ENCODE results near the gene ITIH2.
"Not testable (repeated sequence)": the region's sequence is repeated elsewhere in the genome, so short reads cannot be mapped to it uniquely, and the experiment has no call there.

ITIH2 gene

DNA sequence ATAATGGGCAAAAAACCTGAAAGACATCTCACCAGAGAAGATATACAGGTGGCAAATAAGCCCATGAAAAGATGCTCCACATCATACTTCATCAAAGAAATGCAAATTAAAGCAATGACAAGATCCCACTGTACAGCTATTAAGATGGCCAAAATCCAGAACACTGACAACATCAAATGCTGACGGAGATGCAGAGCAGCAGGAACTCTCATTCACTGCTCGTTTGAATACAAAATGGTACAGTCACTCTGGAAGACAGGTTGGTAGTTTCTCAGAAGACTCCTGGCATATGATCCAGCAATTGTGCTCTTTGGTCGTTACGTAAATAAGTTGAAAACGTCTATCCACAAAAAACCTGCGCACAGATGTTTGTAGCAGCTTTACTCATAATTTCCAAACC, 49.1 kb downstream of the ITIH2 start:
- DNase-seq, result no peak

DNA sequence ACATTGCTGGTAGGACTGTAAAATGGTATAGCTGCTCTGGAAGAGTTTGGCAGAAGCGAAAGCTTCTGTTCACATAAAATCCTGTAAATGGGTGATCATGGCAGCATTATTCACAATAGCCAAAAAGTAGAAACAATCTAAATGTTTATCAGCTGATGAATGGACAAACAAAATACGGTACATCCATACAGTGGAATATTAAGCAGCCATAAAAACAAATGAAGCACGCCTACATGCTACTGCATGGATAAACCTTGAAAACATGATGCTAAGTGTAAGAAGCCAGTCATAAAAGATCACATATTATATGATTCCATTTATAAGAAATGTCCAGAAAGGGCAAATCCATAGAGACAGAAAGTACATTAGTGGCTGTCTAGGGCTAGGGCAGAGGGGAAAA, 52.0 kb downstream of the ITIH2 start:
- DNase-seq, result no peak

GRCh38 chr10:7756360-7756992, 53.4 kb downstream of the ITIH2 start:
- DNase-seq, result peak; percentile 17

DNA sequence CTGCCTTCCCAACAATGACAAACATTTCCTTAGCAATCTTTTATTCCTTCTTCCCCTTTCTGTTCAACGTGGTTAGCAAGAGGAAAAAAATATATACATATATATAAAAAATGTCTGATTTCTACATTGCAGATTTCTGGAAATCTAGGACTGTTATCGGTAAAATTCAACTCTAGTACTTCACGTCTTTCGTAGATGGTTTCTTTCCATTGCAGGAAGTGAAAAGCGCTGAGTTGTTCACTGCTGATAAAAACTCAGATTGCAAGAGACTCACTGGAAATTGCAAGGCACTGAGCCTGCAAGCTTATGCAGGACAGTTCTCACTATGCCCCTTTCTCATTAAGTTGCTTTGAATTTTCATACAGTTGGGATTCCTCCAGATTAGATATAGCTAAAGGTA, 60.8 kb downstream of the ITIH2 start:
- no peak for DNase-seq

DNA sequence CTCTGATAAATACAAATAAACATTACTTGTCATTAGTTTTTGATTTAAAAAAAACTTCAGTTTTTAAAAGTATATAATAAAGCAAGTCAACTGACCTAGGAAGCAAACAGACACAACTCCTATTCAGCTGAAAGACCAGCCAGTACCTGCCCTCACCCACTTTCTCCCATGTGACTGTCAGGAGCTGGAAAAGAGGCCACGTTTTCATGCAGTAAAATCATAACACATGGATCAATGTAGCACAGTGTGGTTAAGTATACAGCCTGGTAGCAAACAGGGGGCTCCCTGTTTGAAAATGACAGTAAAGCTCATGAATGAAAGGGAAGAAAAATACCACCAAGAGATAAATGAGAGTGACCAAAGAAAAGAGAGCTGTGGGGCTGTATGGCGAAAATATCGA, 63.1 kb downstream of the ITIH2 start:
- DNase-seq, result no peak

GRCh38 chr10:7767209-7767608, 64.1 kb downstream of the ITIH2 start:
- no peak for DNase-seq

GRCh38 chr10:7768417-7768816, 65.3 kb downstream of the ITIH2 start:
- DNase-seq, result no peak

DNA sequence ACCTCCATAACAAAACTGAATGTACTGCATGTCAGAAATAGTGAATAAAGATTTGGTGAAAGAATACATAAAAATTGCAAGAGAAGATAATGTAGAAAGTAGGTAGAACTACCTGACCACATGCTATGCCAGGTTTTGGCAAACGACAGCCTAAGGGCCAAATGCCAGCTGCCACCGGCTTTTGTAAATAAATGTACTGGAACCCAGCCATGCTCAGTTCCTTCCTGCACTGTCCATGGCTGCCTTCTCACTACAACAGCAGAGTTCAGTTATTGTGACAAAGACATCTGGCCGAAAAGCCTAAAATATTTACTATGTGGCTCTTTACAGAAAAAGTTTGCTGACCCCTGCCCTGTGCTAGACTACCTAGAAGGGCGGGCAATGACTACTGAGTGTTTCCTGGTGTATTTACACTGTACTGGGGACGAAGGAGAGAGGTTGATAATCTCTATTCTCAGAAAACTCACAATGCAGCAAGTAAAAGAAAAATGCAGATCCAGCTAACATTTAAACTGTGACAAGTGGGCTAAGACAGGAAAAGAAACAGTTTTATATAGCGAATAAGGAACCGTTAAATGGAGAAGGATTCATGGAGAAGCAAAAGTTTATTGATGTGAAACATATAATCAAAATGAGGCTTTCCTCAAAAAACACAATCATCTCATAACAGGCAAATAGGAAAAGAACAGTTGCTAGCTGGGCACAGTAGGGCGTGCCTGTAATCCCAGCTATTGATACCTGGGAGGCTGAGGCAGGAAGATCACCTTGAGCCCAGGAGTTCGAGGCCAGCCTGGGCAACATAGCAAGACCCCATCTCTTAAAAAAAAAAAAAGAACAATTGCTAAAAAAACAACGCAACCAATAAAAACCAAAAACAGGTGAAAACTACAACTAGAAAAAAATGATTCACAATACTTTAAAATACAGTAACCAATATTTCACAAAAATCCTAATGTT, 71.0 kb downstream of the ITIH2 start:
- no peak for DNase-seq

DNA sequence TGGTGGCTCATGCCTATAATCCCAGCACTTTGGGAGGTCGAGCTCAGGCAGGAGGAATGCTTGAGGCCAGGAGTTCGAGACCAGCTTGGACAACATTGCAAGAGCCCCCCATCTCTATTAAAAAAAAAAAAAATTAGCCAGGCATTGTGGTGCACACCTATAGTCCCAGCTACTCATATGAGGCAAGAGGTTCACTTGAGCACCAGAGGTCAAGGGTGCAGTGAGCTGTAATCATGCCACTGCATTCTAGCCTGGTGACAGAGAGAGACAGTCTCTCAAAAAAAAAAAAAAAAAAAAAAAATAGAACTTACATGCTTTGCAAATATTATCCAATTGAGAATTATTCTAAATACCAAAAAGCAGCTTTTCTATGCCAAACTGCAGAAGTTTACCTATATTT, 73.7 kb downstream of the ITIH2 start:
- no peak for DNase-seq

DNA sequence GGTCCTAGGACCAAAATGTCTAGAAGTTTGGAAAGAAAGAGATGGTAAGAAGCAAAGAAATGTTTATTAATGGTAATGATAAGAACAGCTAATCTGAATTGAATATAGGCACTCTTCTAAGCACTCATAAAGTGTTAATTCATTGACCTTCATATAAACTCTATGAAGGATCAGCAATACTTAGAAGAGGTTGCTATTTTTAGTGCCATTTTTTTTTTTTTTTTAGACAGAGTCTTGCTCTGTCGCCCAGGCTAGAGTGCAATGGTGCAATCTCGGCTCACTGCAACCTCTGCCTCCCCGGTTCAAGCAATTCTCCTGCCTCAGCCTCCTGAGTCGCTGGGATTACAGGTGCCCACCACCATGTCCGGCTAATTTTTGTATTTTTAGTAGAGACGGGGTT, 79.1 kb downstream of the ITIH2 start:
- DNase-seq, result not testable (repeated sequence)

DNA sequence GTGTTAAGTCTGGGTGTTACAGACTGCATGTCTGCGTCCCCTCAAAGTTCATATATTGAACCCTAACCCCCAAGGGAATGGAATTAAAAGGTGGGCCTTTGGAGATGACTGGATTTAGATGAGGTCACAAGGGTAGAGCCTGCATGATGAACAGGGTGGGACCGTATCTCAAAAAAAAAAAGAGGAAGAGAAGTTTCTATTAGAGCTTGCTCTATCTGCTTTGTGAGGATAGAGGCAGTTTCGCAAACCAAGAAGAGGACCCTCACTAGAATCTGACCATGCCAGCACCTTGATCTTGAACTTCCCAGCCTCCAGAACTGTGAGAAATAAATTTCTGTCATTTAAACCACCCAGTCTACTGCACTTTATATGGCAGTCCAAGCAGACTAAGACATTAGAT, 83.3 kb downstream of the ITIH2 start:
- no peak for DNase-seq

- DNase-seq, result peak; percentile 3
Measured at GRCh38 chr10:7787150-7787856, 84.2 kb downstream of the ITIH2 start.

DNA sequence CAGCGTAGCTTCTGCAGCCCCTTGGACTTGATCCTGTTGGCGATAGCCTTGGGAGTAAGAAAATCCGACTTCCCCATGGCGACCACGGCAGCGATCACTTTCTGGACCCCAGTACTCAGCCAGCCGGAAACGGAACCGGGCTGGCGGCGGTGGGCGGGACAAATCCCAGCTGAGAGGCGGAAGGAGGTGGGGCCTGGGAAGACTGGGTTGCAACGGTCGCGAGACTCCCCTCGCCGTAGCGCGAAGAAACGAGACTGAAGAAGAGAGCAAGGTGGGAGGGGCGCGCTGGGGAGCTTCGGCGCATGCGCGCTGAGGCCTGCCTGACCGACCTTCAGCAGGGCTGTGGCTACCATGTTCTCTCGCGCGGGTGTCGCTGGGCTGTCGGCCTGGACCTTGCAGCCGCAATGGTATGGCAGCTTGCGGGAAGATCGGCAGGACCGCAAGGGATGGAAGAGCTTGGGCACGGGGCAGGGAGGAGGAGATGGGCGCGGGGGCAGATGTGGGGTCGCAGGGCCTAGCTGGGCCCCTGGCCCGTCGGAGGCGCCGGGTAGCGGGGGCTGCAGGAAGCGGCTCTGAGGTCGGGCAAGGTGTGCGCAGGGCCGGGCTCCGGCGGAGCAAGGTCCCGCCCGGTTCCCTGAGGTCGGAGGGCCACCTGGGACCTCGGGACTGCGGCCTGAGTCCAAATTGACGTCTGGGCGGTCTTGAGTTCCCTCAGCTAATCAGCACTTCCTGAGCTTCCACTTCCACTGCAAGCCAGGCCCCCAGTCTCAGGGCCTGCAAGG, 84.9 kb downstream of the ITIH2 start, which contains the start of the genes ATP5F1C and KIN:
Gene ATP5F1C, plus strand, starts transcription at position 321 of the 782 bp plus-strand sequence. Its CDS starts 31 bp downstream, at position 352.
Gene KIN, minus strand, starts transcription at position 137 of the 782 bp plus-strand sequence. Its CDS starts 60 bp downstream, at position 77.
- DNase-seq, result peak; percentile 98

GRCh38 chr10:7788639-7789286, 85.6 kb downstream of the ITIH2 start:
- no peak for DNase-seq

GRCh38 chr10:7789390-7789789, 86.3 kb downstream of the ITIH2 start:
- DNase-seq, result no peak

DNA sequence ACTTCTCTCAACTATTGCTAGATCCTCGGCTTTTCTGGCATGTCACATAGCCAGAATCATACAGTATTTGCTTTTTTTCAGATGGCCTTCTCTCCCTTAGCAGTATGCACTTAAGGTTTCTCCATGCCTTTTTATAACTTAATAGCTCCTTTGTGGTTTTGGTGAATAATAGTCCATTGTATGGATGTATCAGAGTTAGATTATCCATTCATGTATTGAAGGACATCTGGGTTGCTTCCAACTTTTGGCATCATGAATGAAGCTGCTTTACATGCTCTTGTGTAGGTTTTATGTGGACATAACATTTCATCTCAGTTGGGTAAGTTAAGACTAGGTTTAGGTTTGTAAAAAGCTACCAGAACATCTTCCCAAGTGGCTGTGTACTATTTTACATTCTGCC, 89.4 kb downstream of the ITIH2 start:
- no peak for DNase-seq

GRCh38 chr10:7794251-7795026, 91.3 kb downstream of the ITIH2 start:
- DNase-seq, result no peak

GRCh38 chr10:7795605-7796004, 92.5 kb downstream of the ITIH2 start:
- no peak for DNase-seq

- DNase-seq, result no peak
Measured at GRCh38 chr10:7797582-7797981, 94.5 kb downstream of the ITIH2 start.
